Thyroid gland (tissue), 4 donors: ENCODE results near the gene PEX14.

Source experiments
- CTCF ChIP-seq, 6 experiments: fragments of 200-600 bp in 3 of 6; fragments of 450-650 bp in 3 of 6; sonication (generic) in 3 of 6; IDR thresholded peaks; one replicate each; pipeline ENCODE4 v1.5.1; 2016 to 2019; ENCODE audit warnings: antibody characterized with exemption in 6 of 6, mild to moderate bottlenecking in 2 of 6, inconsistent platforms in 1 of 6, moderate library complexity in 1 of 6
- POLR2A ChIP-seq, 2 donors: fragments of 450-650 bp; IDR thresholded peaks; one replicate each; pipeline ENCODE4 v1.6.1; 2017; ENCODE audit warnings: antibody characterized with exemption in 2 of 2, mild to moderate bottlenecking in 2 of 2, moderate library complexity in 1 of 2

DNA sequence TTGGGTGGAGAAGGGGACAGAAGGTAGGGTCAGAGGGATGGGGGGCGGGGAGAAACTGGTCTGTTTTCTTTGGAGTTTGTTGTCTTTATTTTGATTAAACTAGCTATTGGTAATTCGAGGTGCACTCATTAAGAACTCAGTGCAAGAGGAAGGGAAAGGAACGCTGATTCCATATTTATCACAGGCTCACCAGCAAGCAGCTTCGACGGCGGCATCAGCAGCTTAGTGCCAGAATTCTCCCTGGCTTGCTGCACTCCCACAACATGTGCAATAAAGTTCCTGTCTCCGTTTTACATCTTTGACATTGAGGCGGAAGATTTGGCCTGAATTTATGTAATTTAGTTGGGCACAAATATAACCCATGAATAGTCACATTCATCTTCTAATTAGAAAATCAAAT lies 57.6 kb downstream of the PEX14 start:
- TF ChIP-seq CTCF (IDR thresholded peaks at IDR 0.05) (no peak), POLR2A (IDR thresholded peaks at IDR 0.05) (no peak)
